Measurements from ENCODE around the gene CRYBB3. TPM values are rescaled to one million over a fixed set of nuclear protein-coding genes. Genes with fewer than 3 reads are reported as not detected.

Gene CRYBB3
- total and polyA plus RNA-seq, 2 of the 13 experiments (the other 11 are each of a cell fraction or from before 2014, with no cell fraction given) = 0.18 to 0.28 TPM

DNA sequence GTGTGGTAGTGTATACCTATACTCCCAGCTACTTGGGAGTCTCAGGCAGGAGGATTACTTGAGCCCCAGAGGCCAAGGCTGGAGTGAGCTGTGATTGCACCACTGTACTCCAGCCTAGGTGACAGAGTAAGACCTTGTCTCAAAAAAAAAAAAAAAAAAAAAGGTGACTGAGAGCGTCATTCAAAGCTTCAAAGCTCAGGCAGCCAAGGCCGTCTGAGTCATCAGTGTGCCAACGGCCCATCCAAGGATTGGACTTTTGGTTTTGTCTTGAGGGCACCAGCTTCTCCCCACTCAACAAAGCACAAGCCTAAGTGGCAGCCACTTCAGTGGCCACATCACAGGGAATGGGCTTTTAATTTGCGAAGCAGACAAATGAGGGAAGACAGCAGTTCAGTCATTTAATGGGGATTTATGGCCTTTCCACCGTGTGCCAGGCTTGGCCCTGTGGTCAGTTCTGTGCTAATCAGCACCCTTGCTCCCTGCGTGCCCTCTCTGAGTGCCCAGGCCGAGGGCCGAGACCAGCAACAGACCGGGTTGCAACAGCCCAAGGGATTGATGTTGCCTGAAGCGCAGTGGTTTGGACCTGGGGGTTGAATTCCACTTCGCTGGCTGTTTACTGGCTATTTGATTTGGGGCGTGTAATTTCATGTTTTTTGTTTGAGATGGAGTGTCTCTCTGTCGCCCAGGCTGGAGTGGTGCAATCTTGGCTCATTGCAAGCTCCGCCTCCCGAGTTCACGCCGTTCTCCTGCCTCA is 30.2 kb upstream of the CRYBB3 start (continued):
- TF ChIP-seq, protein P1, sequence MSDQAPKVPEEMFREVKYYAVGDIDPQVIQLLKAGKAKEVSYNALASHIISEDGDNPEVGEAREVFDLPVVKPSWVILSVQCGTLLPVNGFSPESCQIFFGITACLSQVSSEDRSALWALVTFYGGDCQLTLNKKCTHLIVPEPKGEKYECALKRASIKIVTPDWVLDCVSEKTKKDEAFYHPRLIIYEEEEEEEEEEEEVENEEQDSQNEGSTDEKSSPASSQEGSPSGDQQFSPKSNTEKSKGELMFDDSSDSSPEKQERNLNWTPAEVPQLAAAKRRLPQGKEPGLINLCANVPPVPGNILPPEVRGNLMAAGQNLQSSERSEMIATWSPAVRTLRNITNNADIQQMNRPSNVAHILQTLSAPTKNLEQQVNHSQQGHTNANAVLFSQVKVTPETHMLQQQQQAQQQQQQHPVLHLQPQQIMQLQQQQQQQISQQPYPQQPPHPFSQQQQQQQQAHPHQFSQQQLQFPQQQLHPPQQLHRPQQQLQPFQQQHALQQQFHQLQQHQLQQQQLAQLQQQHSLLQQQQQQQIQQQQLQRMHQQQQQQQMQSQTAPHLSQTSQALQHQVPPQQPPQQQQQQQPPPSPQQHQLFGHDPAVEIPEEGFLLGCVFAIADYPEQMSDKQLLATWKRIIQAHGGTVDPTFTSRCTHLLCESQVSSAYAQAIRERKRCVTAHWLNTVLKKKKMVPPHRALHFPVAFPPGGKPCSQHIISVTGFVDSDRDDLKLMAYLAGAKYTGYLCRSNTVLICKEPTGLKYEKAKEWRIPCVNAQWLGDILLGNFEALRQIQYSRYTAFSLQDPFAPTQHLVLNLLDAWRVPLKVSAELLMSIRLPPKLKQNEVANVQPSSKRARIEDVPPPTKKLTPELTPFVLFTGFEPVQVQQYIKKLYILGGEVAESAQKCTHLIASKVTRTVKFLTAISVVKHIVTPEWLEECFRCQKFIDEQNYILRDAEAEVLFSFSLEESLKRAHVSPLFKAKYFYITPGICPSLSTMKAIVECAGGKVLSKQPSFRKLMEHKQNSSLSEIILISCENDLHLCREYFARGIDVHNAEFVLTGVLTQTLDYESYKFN (CRISPR knock-in tag; conservative IDR thresholded peaks at IDR 0.05) = peak; percentile 76
- TF ChIP-seq FOXK1 (CRISPR knock-in tag; IDR thresholded peaks at IDR 0.05; ENCODE audit: borderline replicate concordance, low read depth) (0 out of 2 replicates have a peak, but pooled peaks have one; percentile 8), GATAD2A (CRISPR knock-in tag; IDR thresholded peaks at IDR 0.05) (peak; percentile 81), CBX1 (IDR thresholded peaks at IDR 0.05; ENCODE audit: low read depth) (peak; percentile 81), POGZ (CRISPR knock-in tag; IDR thresholded peaks at IDR 0.05) (peak; percentile 20), JUND (CRISPR knock-in tag; IDR thresholded peaks at IDR 0.05) (peak; percentile 85), HNF4A (CRISPR knock-in tag; IDR thresholded peaks at IDR 0.05) (peak; percentile 82), SOX5 (CRISPR knock-in tag; IDR thresholded peaks at IDR 0.05; ENCODE audit: borderline replicate concordance) (0 out of 2 replicates have a peak, but pooled peaks have one; percentile 11), ZNF644 (CRISPR knock-in tag; IDR thresholded peaks at IDR 0.05; ENCODE audit: low read depth) (peak; percentile 87), EHMT2 (IDR thresholded peaks at IDR 0.05; ENCODE audit: borderline replicate concordance, low read depth, low read length) (peak; percentile 82; the same call in 1 of the 2 replicates)
- TF ChIP-seq, protein P2, sequence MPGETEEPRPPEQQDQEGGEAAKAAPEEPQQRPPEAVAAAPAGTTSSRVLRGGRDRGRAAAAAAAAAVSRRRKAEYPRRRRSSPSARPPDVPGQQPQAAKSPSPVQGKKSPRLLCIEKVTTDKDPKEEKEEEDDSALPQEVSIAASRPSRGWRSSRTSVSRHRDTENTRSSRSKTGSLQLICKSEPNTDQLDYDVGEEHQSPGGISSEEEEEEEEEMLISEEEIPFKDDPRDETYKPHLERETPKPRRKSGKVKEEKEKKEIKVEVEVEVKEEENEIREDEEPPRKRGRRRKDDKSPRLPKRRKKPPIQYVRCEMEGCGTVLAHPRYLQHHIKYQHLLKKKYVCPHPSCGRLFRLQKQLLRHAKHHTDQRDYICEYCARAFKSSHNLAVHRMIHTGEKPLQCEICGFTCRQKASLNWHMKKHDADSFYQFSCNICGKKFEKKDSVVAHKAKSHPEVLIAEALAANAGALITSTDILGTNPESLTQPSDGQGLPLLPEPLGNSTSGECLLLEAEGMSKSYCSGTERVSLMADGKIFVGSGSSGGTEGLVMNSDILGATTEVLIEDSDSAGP (CRISPR knock-in tag; IDR thresholded peaks at IDR 0.05; ENCODE audit: borderline replicate concordance) = peak; percentile 31; the same call in 1 of the 2 replicates
- TF ChIP-seq, protein P3, sequence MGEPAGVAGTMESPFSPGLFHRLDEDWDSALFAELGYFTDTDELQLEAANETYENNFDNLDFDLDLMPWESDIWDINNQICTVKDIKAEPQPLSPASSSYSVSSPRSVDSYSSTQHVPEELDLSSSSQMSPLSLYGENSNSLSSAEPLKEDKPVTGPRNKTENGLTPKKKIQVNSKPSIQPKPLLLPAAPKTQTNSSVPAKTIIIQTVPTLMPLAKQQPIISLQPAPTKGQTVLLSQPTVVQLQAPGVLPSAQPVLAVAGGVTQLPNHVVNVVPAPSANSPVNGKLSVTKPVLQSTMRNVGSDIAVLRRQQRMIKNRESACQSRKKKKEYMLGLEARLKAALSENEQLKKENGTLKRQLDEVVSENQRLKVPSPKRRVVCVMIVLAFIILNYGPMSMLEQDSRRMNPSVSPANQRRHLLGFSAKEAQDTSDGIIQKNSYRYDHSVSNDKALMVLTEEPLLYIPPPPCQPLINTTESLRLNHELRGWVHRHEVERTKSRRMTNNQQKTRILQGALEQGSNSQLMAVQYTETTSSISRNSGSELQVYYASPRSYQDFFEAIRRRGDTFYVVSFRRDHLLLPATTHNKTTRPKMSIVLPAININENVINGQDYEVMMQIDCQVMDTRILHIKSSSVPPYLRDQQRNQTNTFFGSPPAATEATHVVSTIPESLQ (CRISPR knock-in tag; conservative IDR thresholded peaks at IDR 0.05) = no peak
- TF ChIP-seq, protein P4, sequence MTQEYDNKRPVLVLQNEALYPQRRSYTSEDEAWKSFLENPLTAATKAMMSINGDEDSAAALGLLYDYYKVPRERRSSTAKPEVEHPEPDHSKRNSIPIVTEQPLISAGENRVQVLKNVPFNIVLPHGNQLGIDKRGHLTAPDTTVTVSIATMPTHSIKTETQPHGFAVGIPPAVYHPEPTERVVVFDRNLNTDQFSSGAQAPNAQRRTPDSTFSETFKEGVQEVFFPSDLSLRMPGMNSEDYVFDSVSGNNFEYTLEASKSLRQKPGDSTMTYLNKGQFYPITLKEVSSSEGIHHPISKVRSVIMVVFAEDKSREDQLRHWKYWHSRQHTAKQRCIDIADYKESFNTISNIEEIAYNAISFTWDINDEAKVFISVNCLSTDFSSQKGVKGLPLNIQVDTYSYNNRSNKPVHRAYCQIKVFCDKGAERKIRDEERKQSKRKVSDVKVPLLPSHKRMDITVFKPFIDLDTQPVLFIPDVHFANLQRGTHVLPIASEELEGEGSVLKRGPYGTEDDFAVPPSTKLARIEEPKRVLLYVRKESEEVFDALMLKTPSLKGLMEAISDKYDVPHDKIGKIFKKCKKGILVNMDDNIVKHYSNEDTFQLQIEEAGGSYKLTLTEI (CRISPR knock-in tag; conservative IDR thresholded peaks at IDR 0.05) = no peak
- TF ChIP-seq, protein P5, sequence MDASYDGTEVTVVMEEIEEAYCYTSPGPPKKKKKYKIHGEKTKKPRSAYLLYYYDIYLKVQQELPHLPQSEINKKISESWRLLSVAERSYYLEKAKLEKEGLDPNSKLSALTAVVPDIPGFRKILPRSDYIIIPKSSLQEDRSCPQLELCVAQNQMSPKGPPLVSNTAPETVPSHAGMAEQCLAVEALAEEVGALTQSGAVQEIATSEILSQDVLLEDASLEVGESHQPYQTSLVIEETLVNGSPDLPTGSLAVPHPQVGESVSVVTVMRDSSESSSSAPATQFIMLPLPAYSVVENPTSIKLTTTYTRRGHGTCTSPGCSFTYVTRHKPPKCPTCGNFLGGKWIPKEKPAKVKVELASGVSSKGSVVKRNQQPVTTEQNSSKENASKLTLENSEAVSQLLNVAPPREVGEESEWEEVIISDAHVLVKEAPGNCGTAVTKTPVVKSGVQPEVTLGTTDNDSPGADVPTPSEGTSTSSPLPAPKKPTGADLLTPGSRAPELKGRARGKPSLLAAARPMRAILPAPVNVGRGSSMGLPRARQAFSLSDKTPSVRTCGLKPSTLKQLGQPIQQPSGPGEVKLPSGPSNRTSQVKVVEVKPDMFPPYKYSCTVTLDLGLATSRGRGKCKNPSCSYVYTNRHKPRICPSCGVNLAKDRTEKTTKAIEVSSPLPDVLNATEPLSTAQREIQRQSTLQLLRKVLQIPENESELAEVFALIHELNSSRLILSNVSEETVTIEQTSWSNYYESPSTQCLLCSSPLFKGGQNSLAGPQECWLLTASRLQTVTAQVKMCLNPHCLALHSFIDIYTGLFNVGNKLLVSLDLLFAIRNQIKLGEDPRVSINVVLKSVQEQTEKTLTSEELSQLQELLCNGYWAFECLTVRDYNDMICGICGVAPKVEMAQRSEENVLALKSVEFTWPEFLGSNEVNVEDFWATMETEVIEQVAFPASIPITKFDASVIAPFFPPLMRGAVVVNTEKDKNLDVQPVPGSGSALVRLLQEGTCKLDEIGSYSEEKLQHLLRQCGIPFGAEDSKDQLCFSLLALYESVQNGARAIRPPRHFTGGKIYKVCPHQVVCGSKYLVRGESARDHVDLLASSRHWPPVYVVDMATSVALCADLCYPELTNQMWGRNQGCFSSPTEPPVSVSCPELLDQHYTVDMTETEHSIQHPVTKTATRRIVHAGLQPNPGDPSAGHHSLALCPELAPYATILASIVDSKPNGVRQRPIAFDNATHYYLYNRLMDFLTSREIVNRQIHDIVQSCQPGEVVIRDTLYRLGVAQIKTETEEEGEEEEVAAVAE (CRISPR knock-in tag; IDR thresholded peaks at IDR 0.05; ENCODE audit: borderline replicate concordance) = peak; percentile 51; the same call in 1 of the 2 replicates

Measured in HepG2 (cell line).